Keratinocyte (primary cell): Measurements from ENCODE around the gene RAB6A. TPM values are rescaled to one million over a fixed set of nuclear protein-coding genes. Genes with fewer than 3 reads are reported as not detected.

Source experiments
- DNase-seq: peaks from one replicate; pipeline ENCODE4 v3.0.0-alpha.2; 2011; ENCODE audit warnings: low read depth, missing footprints, low spot score
- FAIRE-seq: peaks from 2 replicates; lab custom pipeline; 2011; peaks lifted over from hg19 to GRCh38; lab: Jason Lieb, UNC
- H2AFZ ChIP-seq: 2 replicates; pipeline ENCODE4 v1.6.0; 2012; ENCODE audit warnings: low read length, control low read depth, inconsistent platforms; ENCODE audit not compliant: control insufficient read depth
- H3K27ac ChIP-seq: 2 replicates; pipeline ENCODE4 v1.5.1; 2011; ENCODE audit warnings: low read length; ENCODE audit not compliant: control insufficient read depth, insufficient read depth
- H3K27me3 ChIP-seq: 3 replicates; pipeline ENCODE4 v1.6.0; 2011; ENCODE audit warnings: low read length; ENCODE audit not compliant: control insufficient read depth, insufficient read depth; ENCODE audit errors: extremely low read depth
- H3K36me3 ChIP-seq, 2 experiments: 2 replicates in 1 of 2; 3 replicates in 1 of 2; pipeline ENCODE4 v1.5.1; 2011; ENCODE audit warnings: low read length in 2 of 2, mild to moderate bottlenecking in 1 of 2; ENCODE audit not compliant: control insufficient read depth in 2 of 2, insufficient read depth in 2 of 2; ENCODE audit errors: extremely low read depth in 1 of 2
- H3K4me1 ChIP-seq: 3 replicates; pipeline ENCODE4 v1.5.1; 2011; ENCODE audit warnings: low read length; ENCODE audit not compliant: control insufficient read depth, insufficient read depth; ENCODE audit errors: extremely low read depth
- H3K4me2 ChIP-seq: 3 replicates; pipeline ENCODE4 v1.6.0; 2011; ENCODE audit warnings: low read depth, low read length; ENCODE audit not compliant: control insufficient read depth, insufficient read depth; ENCODE audit errors: extremely low read depth
- H3K4me3 ChIP-seq, 3 experiments: fragments of 200-600 bp in 1 of 3; sonication (generic) in 1 of 3; 2 replicates in 2 of 3; 3 replicates in 1 of 3; pipeline ENCODE4 v1.5.1; 2011 to 2016; ENCODE audit warnings: low read length in 3 of 3, mild to moderate bottlenecking in 3 of 3, control low read depth in 2 of 3, inconsistent platforms in 1 of 3, low read depth in 1 of 3, mixed read lengths in 1 of 3, mixed run types in 1 of 3, moderate library complexity in 1 of 3; ENCODE audit not compliant: control insufficient read depth in 2 of 3, insufficient read depth in 2 of 3; ENCODE audit errors: extremely low read depth in 1 of 3
- H3K79me2 ChIP-seq: 2 replicates; pipeline ENCODE4 v1.6.0; 2012; ENCODE audit warnings: low read length; ENCODE audit not compliant: control insufficient read depth, insufficient read depth
- H3K9ac ChIP-seq: 3 replicates; pipeline ENCODE4 v1.6.0; 2011; ENCODE audit warnings: low read length; ENCODE audit not compliant: control insufficient read depth, insufficient read depth; ENCODE audit errors: extremely low read depth
- H3K9me1 ChIP-seq: 3 replicates; pipeline ENCODE4 v1.6.0; 2011; ENCODE audit warnings: low read length; ENCODE audit not compliant: control insufficient read depth, insufficient read depth; ENCODE audit errors: extremely low read depth
- H3K9me3 ChIP-seq: 2 replicates; pipeline ENCODE4 v1.5.1; 2012; ENCODE audit warnings: low read depth, low read length; ENCODE audit not compliant: control insufficient read depth
- H4K20me1 ChIP-seq: 3 replicates; pipeline ENCODE4 v1.6.0; 2011; ENCODE audit warnings: low read length; ENCODE audit not compliant: control insufficient read depth, insufficient read depth; ENCODE audit errors: extremely low read depth
- EZH2 ChIP-seq: IDR thresholded peaks from one replicate; pipeline ENCODE4 v1.6.1; 2012; ENCODE audit warnings: inconsistent platforms, mild to moderate bottlenecking, low read length, moderate library complexity
- dilution Hi-C: fragments of 300-500 bp; cut with MboI; formaldehyde crosslinking; loops from one replicate; pipeline ENCODE4 v1.7.0; 2020; ENCODE audit warnings: low sequenced_read_pairs; ENCODE audit not compliant: extremely low pct_ligation_motif_present
- polyA plus RNA-seq, 5 experiments: library from polyadenylated mRNA; depleted of rRNA in 3 of 5; stranded (reverse) in 3 of 5; stranded (forward) in 1 of 5; unstranded in 1 of 5; fragments of >200 nt; gene quantifications; 1 replicate in 1 of 5; 2 replicates in 3 of 5; 3 replicates in 1 of 5; pipeline versions ENCODE4 v1.2.1 to v1.2.3, GENCODE V29; 2011 to 2012; ENCODE audit warnings: missing spikeins in 2 of 5, low read depth in 1 of 5, low replicate concordance in 1 of 5
- TF ChIP-seq, protein P1 (sequence below), 3 experiments: IDR thresholded peaks in 1 of 3; conservative IDR thresholded peaks in 1 of 3; optimal IDR thresholded peaks in 1 of 3; 2 replicates in 2 of 3; 3 replicates in 1 of 3; pipeline versions ENCODE3 to v1.5.1; 2011; ENCODE audit warnings: low read length in 3 of 3, mild to moderate bottlenecking in 3 of 3, moderate library complexity in 2 of 3, control low read depth in 1 of 3, inconsistent platforms in 1 of 3; ENCODE audit not compliant: insufficient read depth in 2 of 3; ENCODE audit errors: extremely low read depth in 1 of 3

Gene RAB6A
- polyA plus RNA-seq, 1 donor (not counting 4 experiments of a cell fraction or from before 2014, with no cell fraction given), result 142 TPM

DNA sequence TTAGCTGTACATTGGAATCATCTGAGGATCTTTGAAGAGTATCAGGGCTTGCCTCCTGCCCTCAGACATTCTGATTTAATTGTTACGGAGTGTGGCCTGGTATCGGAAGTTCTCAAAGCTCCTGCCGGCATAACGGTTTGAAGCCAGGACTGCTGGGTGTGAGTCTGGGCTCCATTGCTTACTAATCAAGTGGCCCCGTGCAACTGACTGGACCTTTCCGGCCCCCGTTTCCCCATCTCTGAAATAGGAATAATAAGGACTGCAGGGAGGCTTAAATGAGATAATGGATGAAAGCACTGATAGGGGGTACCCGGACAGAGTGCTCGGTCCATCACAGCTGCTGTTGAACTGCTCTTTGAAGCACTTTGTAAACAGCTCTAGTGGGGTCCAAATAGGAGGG is 112.8 kb downstream of the RAB6A start:
- Histone ChIP-seq H3K4me3 (no peak overlapping the region), H3K9me3 (no peaks in the 10 kb centered on the region), H3K9ac (no peak overlapping the region), H4K20me1 (no peaks in the 10 kb centered on the region), H2AFZ (no peak overlapping the region), H3K4me1 (peaks cover 14% of the 10 kb centered on the region), H3K79me2 (no peaks in the 10 kb centered on the region), H3K4me2 (no peak overlapping the region), H3K27ac (no peak overlapping the region), H3K27me3 (peaks cover 32% of the 10 kb centered on the region), H3K36me3 (no peaks in the 10 kb centered on the region), H3K9me1 (no peaks in the 10 kb centered on the region)
- no peak for FAIRE-seq
- DNase-seq, result no peak
- dilution Hi-C loops, result no loop called here
- no peak for TF ChIP-seq EZH2
- TF ChIP-seq, protein P1, sequence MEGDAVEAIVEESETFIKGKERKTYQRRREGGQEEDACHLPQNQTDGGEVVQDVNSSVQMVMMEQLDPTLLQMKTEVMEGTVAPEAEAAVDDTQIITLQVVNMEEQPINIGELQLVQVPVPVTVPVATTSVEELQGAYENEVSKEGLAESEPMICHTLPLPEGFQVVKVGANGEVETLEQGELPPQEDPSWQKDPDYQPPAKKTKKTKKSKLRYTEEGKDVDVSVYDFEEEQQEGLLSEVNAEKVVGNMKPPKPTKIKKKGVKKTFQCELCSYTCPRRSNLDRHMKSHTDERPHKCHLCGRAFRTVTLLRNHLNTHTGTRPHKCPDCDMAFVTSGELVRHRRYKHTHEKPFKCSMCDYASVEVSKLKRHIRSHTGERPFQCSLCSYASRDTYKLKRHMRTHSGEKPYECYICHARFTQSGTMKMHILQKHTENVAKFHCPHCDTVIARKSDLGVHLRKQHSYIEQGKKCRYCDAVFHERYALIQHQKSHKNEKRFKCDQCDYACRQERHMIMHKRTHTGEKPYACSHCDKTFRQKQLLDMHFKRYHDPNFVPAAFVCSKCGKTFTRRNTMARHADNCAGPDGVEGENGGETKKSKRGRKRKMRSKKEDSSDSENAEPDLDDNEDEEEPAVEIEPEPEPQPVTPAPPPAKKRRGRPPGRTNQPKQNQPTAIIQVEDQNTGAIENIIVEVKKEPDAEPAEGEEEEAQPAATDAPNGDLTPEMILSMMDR (optimal IDR thresholded peaks at IDR 0.05 in 1 of 3, IDR thresholded peaks at IDR 0.05 in 1 of 3, conservative IDR thresholded peaks at IDR 0.05 in 1 of 3; ENCODE audit: extremely low read depth in 1 of 3, insufficient read depth in 2 of 3, low read length in 3 of 3), result no peak

DNA sequence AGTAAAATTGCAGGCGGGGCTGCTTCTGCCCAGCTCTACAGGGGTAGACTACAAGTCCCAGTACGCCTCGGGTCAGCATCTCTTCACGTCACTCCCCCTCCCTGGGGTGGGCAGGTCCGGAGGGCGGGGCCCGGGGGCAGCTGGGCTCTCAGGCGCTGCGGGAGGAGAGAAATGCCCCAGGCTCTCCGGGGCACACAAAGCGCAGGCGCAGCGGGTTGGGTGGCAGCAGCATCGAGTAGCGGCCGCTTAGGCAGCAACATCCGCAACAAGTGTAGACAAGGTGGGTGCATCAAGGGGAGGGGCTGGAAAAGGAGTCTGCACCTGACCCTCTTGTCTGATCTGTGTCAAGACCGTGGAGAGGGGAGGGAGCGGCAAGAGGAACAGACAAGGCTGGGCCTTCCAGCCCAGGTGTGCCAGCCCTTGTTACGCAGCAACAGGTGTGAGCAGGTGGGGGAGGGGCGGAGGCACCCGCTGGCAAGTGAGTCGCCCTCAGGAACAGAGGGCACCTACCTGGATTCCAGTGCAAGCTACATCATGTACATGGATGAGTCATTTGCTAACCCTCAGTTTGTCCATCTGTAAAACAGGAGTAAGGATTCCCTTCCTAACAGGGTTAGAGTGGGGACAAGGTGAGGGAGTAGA is 113.3 kb downstream of the RAB6A start:
- dilution Hi-C loops, result no loop called here
- peaks cover 14% of the 10 kb centered on the region for H3K4me1 ChIP-seq
- no peak overlapping the region for H2AFZ ChIP-seq
- no peaks in the 10 kb centered on the region for H3K79me2 ChIP-seq
- no peaks in the 10 kb centered on the region for H3K36me3 ChIP-seq
- no peak overlapping the region for H3K9ac ChIP-seq
- DNase-seq (peak; percentile 77), FAIRE-seq (no peak)
- TF ChIP-seq EZH2, result no peak
- TF ChIP-seq, protein P1 (optimal IDR thresholded peaks at IDR 0.05 in 1 of 3, IDR thresholded peaks at IDR 0.05 in 1 of 3, conservative IDR thresholded peaks at IDR 0.05 in 1 of 3; ENCODE audit: extremely low read depth in 1 of 3, insufficient read depth in 2 of 3, low read length in 3 of 3), result no peak
- H3K4me3 ChIP-seq, result no peak overlapping the region
- peaks cover 29% of the 10 kb centered on the region for H3K27me3 ChIP-seq
- H3K9me3 ChIP-seq, result no peaks in the 10 kb centered on the region
- no peaks in the 10 kb centered on the region for H4K20me1 ChIP-seq
- H3K9me1 ChIP-seq, result no peaks in the 10 kb centered on the region
- H3K4me2 ChIP-seq, result peak overlapping the region; percentile 55
- no peak overlapping the region for H3K27ac ChIP-seq
